Activated T-cell treated with anti-CD3 and anti-CD28 coated beads, Interleukin-2, amount 50 U/mL, for 4 hours (primary cell): ENCODE results near the gene ZNF174. TPM values are rescaled to one million over a fixed set of nuclear protein-coding genes. Genes with fewer than 3 reads are reported as not detected.

Experiments
- ATAC-seq, 2 donors: fragments of 200-7000 bp; cut with Tn5 transposase; one replicate each; pipeline ENCODE4 v1.10.0; 2021
- DNase-seq: peaks from one replicate; pipeline ENCODE4 v3.0.0-alpha.2; 2020
- H3K27me3 Mint-ChIP-seq: one replicate; pipeline ENCODE4 v1.8.0; 2021; ENCODE audit warnings: low read depth, mixed read lengths
- H3K36me3 Mint-ChIP-seq: one replicate; pipeline ENCODE4 v1.8.0; 2022; ENCODE audit warnings: mixed read lengths; ENCODE audit not compliant: insufficient read depth
- H3K4me1 Mint-ChIP-seq: one replicate; pipeline ENCODE4 v1.8.0; 2021; ENCODE audit warnings: low read depth, mixed read lengths
- H3K4me3 Mint-ChIP-seq: one replicate; pipeline ENCODE4 v1.8.0; 2021; ENCODE audit warnings: mild to moderate bottlenecking, moderate library complexity, mixed read lengths
- H3K9me3 Mint-ChIP-seq: one replicate; pipeline ENCODE4 v1.8.0; 2021; ENCODE audit warnings: mixed read lengths
- total RNA-seq, 3 donors: library from RNA; stranded (reverse); gene quantifications; one replicate each; pipeline ENCODE4 v1.2.1, GENCODE V29; 2021

ZNF174 gene
- total RNA-seq, 3 donors from 2014 or later, result 8.9 to 10.0 (median 9.2) TPM

DNA sequence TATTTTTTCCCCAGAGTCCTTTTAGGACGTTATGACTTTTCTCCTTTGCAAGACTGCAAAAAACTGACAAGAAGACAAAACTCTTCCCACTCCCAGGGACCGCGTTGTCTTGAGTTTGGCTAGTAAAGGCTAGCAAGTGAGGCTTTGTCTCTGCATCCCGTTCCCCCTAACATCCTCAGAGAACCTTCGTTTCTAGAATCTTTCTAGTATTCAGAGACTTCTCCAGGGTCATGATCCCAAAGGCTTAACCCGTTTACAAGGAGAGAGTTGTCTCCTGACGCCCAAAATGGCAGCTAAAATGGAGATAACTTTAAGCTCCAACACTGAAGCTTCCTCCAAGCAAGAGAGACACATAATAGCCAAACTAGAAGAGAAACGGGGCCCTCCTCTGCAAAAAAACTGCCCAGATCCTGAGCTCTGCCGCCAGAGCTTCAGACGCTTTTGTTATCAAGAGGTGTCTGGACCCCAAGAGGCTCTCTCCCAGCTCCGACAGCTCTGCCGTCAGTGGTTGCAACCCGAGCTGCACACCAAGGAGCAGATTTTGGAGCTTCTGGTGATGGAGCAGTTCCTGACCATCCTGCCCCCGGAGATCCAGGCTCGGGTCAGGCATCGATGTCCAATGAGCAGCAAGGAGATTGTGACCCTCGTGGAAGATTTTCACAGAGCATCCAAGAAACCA, 843 bp downstream of the ZNF174 start:
- ATAC-seq, result no peak
- no peaks in the 10 kb centered on the region for H3K27me3 Mint-ChIP-seq
- peaks cover 52% of the 10 kb centered on the region for H3K36me3 Mint-ChIP-seq
- peaks cover 21% of the 10 kb centered on the region for H3K9me3 Mint-ChIP-seq
- DNase-seq, result no peak
- peaks cover 43% of the 10 kb centered on the region for H3K4me1 Mint-ChIP-seq
- H3K4me3 Mint-ChIP-seq, result peak overlapping the region; percentile 95

DNA sequence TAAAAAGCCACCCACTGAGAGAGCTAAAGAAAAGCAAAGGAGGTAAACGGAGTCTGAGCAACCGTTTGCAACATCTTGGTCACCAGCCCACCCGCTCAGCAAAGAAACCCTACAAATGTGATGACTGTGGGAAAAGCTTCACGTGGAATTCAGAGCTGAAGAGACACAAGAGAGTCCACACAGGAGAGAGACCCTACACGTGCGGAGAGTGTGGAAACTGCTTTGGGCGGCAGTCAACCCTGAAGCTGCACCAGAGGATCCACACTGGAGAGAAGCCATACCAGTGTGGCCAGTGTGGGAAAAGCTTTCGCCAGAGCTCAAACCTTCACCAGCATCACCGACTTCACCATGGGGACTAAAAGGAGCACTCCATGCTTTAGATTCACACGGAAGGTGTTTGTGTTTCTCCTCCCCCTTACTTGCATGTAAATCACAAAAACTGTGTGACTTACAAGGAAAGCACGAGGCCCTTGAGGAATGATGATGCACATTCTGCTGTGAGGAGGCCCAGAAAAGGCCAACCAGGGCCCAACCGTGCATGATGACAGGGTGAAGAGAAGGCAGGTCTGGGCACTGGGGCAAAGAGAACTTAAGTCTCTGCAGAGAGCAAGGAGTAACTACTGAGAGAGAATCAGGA, 7.7 kb downstream of the ZNF174 start:
- peaks cover 59% of the 10 kb centered on the region for H3K36me3 Mint-ChIP-seq
- H3K27me3 Mint-ChIP-seq, result no peaks in the 10 kb centered on the region
- H3K4me1 Mint-ChIP-seq, result peaks cover 5% of the 10 kb centered on the region
- DNase-seq, result no peak
- H3K4me3 Mint-ChIP-seq, result no peak overlapping the region
- no peak for ATAC-seq
- peaks cover 43% of the 10 kb centered on the region for H3K9me3 Mint-ChIP-seq

- no peaks in the 10 kb centered on the region for H3K27me3 Mint-ChIP-seq
- H3K9me3 Mint-ChIP-seq, result peaks cover 36% of the 10 kb centered on the region
- ATAC-seq (no peak), DNase-seq (no peak)
- no peaks in the 10 kb centered on the region for H3K4me1 Mint-ChIP-seq
- no peak overlapping the region for H3K4me3 Mint-ChIP-seq
- peaks cover 17% of the 10 kb centered on the region for H3K36me3 Mint-ChIP-seq
These were observed 12.8 kb downstream of the ZNF174 start for GRCh38 chr16:3413730-3414379.

- ATAC-seq (peak; percentile 81 to 90), DNase-seq (peak; percentile 12)
- peak overlapping the region; percentile 56 for H3K4me3 Mint-ChIP-seq
- no peaks in the 10 kb centered on the region for H3K27me3 Mint-ChIP-seq
- H3K36me3 Mint-ChIP-seq, result peaks cover 8% of the 10 kb centered on the region
- peaks cover 8% of the 10 kb centered on the region for H3K9me3 Mint-ChIP-seq
- peaks cover 12% of the 10 kb centered on the region for H3K4me1 Mint-ChIP-seq
These were observed 30.8 kb downstream of the ZNF174 start for GRCh38 chr16:3431779-3432219.

GRCh38 chr16:3434373-3434772, 33.4 kb downstream of the ZNF174 start:
- no peak for DNase-seq
- H3K27me3 Mint-ChIP-seq, result peaks cover 3% of the 10 kb centered on the region
- no peak overlapping the region for H3K4me3 Mint-ChIP-seq
- H3K36me3 Mint-ChIP-seq, result peaks cover 12% of the 10 kb centered on the region
- peaks cover 14% of the 10 kb centered on the region for H3K4me1 Mint-ChIP-seq
- peaks cover 8% of the 10 kb centered on the region for H3K9me3 Mint-ChIP-seq
- no peak for ATAC-seq

DNA sequence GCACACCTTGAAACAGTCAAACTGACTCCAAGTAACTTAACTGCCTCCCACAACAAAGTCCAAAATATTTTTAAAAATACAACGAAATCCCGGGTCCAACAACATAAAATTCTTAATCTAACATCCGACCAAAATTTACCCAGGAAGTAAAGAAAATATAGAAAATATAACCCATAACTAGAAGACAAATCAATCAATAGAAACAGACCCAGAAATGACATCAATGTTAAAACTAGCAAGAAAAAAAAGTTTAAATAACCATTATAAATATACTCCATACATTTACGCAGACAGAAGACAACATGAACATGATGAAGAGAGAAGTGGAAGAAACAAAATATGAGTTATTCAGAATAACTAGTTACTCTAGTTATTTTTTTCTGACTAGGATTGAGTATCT, 38.6 kb downstream of the ZNF174 start:
- H3K4me3 Mint-ChIP-seq, result no peak overlapping the region
- peaks cover 18% of the 10 kb centered on the region for H3K4me1 Mint-ChIP-seq
- no peak for ATAC-seq
- H3K9me3 Mint-ChIP-seq, result peaks cover 4% of the 10 kb centered on the region
- H3K27me3 Mint-ChIP-seq, result peaks cover 3% of the 10 kb centered on the region
- peaks cover 24% of the 10 kb centered on the region for H3K36me3 Mint-ChIP-seq
- no peak for DNase-seq

DNA sequence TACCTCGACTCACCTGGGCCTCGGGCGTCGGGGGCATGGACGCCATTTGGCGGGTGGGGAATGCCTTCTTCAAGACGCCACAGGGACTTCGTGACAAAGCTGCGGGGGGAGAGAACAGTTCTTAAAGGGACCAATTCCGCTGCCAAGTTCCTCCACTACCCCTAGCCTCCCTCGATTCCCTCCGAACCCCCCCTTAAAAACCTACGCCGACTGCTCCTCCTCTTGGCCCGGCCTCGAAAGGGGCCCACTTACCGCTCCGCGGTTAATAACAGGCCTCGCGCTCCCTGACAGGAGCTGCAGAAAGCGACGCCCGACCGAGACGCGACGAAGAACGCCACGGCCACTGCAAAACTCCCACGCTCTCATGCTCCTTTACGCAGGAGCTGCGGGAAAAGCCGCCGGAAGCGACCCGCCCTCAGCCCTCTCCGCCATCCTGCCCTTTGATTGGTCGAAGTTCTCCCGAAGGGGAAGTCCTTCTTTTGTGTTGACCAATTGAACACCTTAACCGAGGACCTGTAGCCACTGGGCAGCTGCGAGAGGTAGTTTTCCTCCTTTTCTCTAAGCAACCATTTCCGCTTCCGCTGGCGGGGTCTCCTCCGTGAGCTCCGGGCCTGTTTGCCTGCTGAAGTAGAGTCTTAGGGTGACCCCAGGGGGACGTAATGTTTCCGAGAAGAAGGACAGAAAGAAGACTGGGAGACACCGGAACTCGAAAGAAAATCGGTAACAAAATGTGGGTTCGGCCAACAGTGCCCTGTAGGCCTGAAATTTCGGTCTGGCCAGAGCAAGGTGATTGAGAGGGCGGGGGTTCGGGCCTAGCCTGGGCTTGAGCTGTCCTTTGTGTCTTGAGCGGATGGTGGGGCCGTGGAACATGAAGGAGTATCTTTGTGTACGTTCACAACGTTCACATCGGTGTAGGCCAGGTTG, 42.4 kb downstream of the ZNF174 start, which contains the start of the genes NAA60 and ZNF597:
NAA60 (plus strand) TSS at position 573 of the 924 bp plus-strand sequence. CDS start 32,548 bp downstream, outside the sequence.
ZNF597 (minus strand) TSS at position 397 of the 924 bp plus-strand sequence; CDS start at position 46, 351 bp downstream.
- Mint-ChIP-seq H3K9me3 (peaks cover 4% of the 10 kb centered on the region), H3K27me3 (no peaks in the 10 kb centered on the region), H3K4me3 (peak within 1 kb of the TSS; percentile 99), H3K36me3 (peaks cover 22% of the 10 kb centered on the region), H3K4me1 (peaks cover 23% of the 10 kb centered on the region)
- ATAC-seq (peak; percentile 93 to 95), DNase-seq (peak; percentile 70)

DNA sequence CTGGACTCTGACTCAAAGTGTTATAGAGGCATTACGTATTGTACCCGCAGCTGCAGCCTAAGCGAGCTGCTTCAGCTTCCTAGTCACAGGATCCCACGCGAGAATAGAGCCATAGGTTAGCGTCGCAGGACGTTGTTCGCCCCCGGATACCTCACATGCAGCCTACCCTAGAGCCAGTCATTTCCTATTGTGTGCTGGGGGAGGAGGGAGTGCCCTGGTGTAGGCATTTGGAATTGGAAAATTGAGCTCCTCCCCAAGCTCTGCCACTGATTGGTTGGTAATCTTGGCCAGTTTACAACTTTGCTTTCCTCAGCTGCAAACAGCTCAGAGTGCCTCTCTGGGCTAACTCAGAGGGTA, 43.0 kb downstream of the ZNF174 start:
- Mint-ChIP-seq H3K27me3 (no peaks in the 10 kb centered on the region), H3K4me1 (peaks cover 23% of the 10 kb centered on the region), H3K4me3 (peak overlapping the region; percentile 99), H3K36me3 (peaks cover 22% of the 10 kb centered on the region), H3K9me3 (peaks cover 4% of the 10 kb centered on the region)
- DNase-seq (peak; percentile 18), ATAC-seq (peak; percentile 70)

DNA sequence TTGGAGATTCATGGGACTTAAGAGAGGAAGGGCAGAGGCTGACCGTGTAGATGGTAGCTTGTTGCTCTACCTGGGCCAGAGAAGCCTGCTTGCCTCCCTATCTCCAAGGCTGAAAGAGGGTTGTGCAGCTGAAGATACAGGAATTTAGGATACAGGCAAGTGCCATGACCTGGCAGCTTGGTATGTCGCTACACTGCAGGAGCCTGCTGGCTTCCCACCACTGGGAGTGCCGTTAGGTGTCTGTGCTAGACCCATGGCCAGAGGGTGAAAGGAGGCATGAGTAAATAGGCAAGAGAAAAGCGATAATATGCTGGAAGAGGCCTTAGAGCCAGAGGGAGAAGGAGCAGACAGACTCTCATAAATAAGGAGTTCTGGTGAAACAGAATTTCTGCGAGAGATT, 53.1 kb downstream of the ZNF174 start:
- Mint-ChIP-seq H3K27me3 (no peaks in the 10 kb centered on the region), H3K36me3 (peaks cover 2% of the 10 kb centered on the region), H3K4me1 (peaks cover 12% of the 10 kb centered on the region), H3K4me3 (peak overlapping the region; percentile 33), H3K9me3 (no peaks in the 10 kb centered on the region)
- ATAC-seq (no peak), DNase-seq (no peak)

DNA sequence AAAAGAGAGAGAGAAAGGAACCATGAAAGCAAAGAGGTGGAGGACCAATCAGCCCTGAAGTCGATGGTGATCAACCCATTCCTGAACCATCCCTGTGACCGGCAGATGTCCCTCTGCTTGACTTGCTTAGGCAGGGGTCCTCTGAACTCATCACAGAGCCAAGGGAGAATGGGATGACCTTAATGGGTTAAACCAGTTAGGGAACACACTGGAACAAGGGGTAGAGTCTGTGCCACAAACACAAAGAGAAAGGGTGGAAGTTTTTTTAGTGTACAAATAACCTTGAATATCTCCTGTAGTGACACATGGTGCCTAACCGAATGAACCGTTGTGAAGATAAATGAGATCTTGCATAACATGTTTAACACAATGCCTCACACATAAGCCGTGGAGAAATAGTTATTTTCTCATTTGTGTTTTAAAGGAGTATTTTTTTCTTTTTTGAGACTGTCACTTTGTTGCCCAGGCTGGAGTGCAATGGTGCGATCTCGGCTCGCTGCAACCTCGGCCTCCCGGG, 53.7 kb downstream of the ZNF174 start:
- peak overlapping the region; percentile 33 for H3K4me3 Mint-ChIP-seq
- no peak for DNase-seq
- H3K36me3 Mint-ChIP-seq, result peaks cover 2% of the 10 kb centered on the region
- H3K4me1 Mint-ChIP-seq, result peaks cover 18% of the 10 kb centered on the region
- H3K9me3 Mint-ChIP-seq, result no peaks in the 10 kb centered on the region
- ATAC-seq, result no peak
- H3K27me3 Mint-ChIP-seq, result no peaks in the 10 kb centered on the region

GRCh38 chr16:3457434-3458252, 56.6 kb downstream of the ZNF174 start:
- peak overlapping the region; percentile 84 for H3K4me3 Mint-ChIP-seq
- no peaks in the 10 kb centered on the region for H3K9me3 Mint-ChIP-seq
- H3K27me3 Mint-ChIP-seq, result no peaks in the 10 kb centered on the region
- DNase-seq, result peak; percentile 85
- peaks cover 43% of the 10 kb centered on the region for H3K4me1 Mint-ChIP-seq
- peak; percentile 89 to 91 for ATAC-seq
- H3K36me3 Mint-ChIP-seq, result no peaks in the 10 kb centered on the region

- ATAC-seq (peak in 1 of 2 donors; percentile 21), DNase-seq (no peak)
- H3K27me3 Mint-ChIP-seq, result no peaks in the 10 kb centered on the region
- H3K4me1 Mint-ChIP-seq, result peaks cover 45% of the 10 kb centered on the region
- H3K4me3 Mint-ChIP-seq, result peak overlapping the region; percentile 89
- no peaks in the 10 kb centered on the region for H3K9me3 Mint-ChIP-seq
- no peaks in the 10 kb centered on the region for H3K36me3 Mint-ChIP-seq
These were observed 57.4 kb downstream of the ZNF174 start for GRCh38 chr16:3458278-3458851.
